ENCODE results near the gene TPCN1. TPM values are rescaled to one million over a fixed set of nuclear protein-coding genes. Genes with fewer than 3 reads are reported as not detected.

Gene TPCN1
- total RNA-seq, 3 donors from 2014 or later (not counting 1 experiment from before 2014, with no cell fraction given), result 7.2 to 21.4 (median 10.7) TPM

DNA sequence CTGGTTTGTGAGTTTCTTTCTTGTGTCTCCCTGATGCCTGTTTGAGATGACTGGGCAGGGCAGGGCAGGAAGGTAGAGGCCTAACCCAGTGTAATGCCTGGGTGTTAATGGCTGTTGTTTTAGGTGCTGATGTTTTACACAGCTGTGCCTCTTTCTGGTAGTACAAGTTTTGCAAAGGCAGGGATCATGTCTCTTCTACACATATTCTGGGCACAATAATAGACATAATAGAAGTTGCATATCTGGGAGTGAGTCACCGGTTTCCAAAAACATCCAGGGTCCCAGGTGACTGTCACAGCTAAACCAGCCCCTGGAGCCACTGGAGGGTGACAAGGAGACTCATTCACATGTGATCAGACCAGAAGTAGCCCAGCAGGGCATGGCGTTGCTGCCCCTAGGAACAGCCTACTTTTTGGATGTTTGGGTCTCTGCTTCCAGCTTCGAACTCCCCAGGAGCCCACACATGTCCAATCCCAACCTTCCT, 18.1 kb downstream of the TPCN1 start:
- no peak overlapping the region for H3K4me3 ChIP-seq (ENCODE audit: low read length)
- Mint-ChIP-seq H3K36me3 (no peaks in the 10 kb centered on the region), H3K27me3 (ENCODE audit: low read depth in 2 of 2) (no peaks in the 10 kb centered on the region), H3K4me3 (no peak overlapping the region), H3K9me3 (no peaks in the 10 kb centered on the region), H3K4me1 (peaks cover 0 to 4% of the 10 kb centered on the region in 2 donors), H3K27ac (no peak overlapping the region)
- no peak overlapping the region for H3K27ac ChIP-seq (ENCODE audit: low read length)
- H3K36me3 ChIP-seq (ENCODE audit: control insufficient read depth, insufficient read depth, low read length), result no peaks in the 10 kb centered on the region
- intact Hi-C loops (cut with micrococcal nuclease), result no loop called here
- TF ChIP-seq, protein P1, sequence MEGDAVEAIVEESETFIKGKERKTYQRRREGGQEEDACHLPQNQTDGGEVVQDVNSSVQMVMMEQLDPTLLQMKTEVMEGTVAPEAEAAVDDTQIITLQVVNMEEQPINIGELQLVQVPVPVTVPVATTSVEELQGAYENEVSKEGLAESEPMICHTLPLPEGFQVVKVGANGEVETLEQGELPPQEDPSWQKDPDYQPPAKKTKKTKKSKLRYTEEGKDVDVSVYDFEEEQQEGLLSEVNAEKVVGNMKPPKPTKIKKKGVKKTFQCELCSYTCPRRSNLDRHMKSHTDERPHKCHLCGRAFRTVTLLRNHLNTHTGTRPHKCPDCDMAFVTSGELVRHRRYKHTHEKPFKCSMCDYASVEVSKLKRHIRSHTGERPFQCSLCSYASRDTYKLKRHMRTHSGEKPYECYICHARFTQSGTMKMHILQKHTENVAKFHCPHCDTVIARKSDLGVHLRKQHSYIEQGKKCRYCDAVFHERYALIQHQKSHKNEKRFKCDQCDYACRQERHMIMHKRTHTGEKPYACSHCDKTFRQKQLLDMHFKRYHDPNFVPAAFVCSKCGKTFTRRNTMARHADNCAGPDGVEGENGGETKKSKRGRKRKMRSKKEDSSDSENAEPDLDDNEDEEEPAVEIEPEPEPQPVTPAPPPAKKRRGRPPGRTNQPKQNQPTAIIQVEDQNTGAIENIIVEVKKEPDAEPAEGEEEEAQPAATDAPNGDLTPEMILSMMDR (IDR thresholded peaks at IDR 0.05), result no peak
- no peaks in the 10 kb centered on the region for H3K27me3 ChIP-seq (ENCODE audit: control insufficient read depth, insufficient read depth, low read length)
- DNase-seq (no peak), ATAC-seq (no peak)
- H3K9me3 ChIP-seq (ENCODE audit: control insufficient read depth, insufficient read depth, low read length), result no peaks in the 10 kb centered on the region
- H3K4me1 ChIP-seq (ENCODE audit: control insufficient read depth, insufficient read depth, low read length), result peaks cover 14% of the 10 kb centered on the region
- WGBS (ENCODE audit: insufficient coverage), result 85% methylated on average over 3 of the region's 3 CpGs

GRCh38 chr12:113239811-113240331, 18.6 kb downstream of the TPCN1 start:
- TF ChIP-seq, protein P1 (IDR thresholded peaks at IDR 0.05), result no peak
- Histone ChIP-seq H3K27ac (ENCODE audit: low read length) (no peak overlapping the region), H3K4me1 (ENCODE audit: control insufficient read depth, insufficient read depth, low read length) (peaks cover 14% of the 10 kb centered on the region), H3K27me3 (ENCODE audit: control insufficient read depth, insufficient read depth, low read length) (no peaks in the 10 kb centered on the region), H3K36me3 (ENCODE audit: control insufficient read depth, insufficient read depth, low read length) (no peaks in the 10 kb centered on the region), H3K4me3 (ENCODE audit: low read length) (no peak overlapping the region), H3K9me3 (ENCODE audit: control insufficient read depth, insufficient read depth, low read length) (no peaks in the 10 kb centered on the region)
- H3K27me3 Mint-ChIP-seq (ENCODE audit: low read depth in 2 of 2), result no peaks in the 10 kb centered on the region
- H3K27ac Mint-ChIP-seq, result no peak overlapping the region
- H3K9me3 Mint-ChIP-seq, result no peaks in the 10 kb centered on the region
- no peak for ATAC-seq
- H3K4me1 Mint-ChIP-seq, result peaks cover 0 to 4% of the 10 kb centered on the region in 2 donors
- DNase-seq, result no peak
- intact Hi-C loops (cut with micrococcal nuclease), result no loop called here
- no peaks in the 10 kb centered on the region for H3K36me3 Mint-ChIP-seq
- 89% methylated on average over 12 of the region's 12 CpGs for WGBS (ENCODE audit: insufficient coverage)
- no peak overlapping the region for H3K4me3 Mint-ChIP-seq

DNA sequence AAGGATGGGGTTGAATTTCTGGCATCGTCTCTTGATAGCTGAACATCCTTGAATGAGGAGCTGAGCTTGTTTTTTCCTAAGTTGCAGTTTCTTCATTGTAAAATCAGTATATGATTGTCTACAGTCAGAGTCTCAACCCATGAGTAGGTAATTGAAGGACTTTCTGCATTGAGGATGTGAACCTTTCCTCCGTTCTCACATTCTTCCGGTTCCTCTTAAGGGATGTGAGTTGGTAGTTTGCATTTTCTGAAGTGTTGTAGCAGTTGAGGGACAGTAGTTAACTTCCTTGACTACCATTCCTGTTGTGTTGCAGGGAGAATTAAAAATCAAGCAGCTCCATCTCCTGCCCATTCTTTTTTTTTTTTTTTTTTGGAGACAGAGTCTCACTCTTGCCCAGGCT, 19.1 kb downstream of the TPCN1 start:
- no peaks in the 10 kb centered on the region for H3K9me3 ChIP-seq (ENCODE audit: control insufficient read depth, insufficient read depth, low read length)
- ATAC-seq (no peak), DNase-seq (no peak)
- WGBS (ENCODE audit: insufficient coverage), result 87% methylated on average over 2 of the region's 3 CpGs
- H3K36me3 ChIP-seq (ENCODE audit: control insufficient read depth, insufficient read depth, low read length), result no peaks in the 10 kb centered on the region
- Mint-ChIP-seq H3K27ac (no peak overlapping the region), H3K4me3 (no peak overlapping the region), H3K36me3 (no peaks in the 10 kb centered on the region), H3K27me3 (ENCODE audit: low read depth in 2 of 2) (no peaks in the 10 kb centered on the region), H3K9me3 (no peaks in the 10 kb centered on the region), H3K4me1 (peaks cover 0 to 4% of the 10 kb centered on the region in 2 donors)
- TF ChIP-seq, protein P1 (IDR thresholded peaks at IDR 0.05), result no peak
- H3K27ac ChIP-seq (ENCODE audit: low read length), result no peak overlapping the region
- H3K4me1 ChIP-seq (ENCODE audit: control insufficient read depth, insufficient read depth, low read length), result peaks cover 14% of the 10 kb centered on the region
- no peaks in the 10 kb centered on the region for H3K27me3 ChIP-seq (ENCODE audit: control insufficient read depth, insufficient read depth, low read length)
- no peak overlapping the region for H3K4me3 ChIP-seq (ENCODE audit: low read length)
- intact Hi-C loops (cut with micrococcal nuclease), result no loop called here

All from natural killer cell (primary cell).